Measurements from ENCODE around the gene SELENBP1. TPM values are rescaled to one million over a fixed set of nuclear protein-coding genes. Genes with fewer than 3 reads are reported as not detected.

Gene SELENBP1
- total and polyA plus RNA-seq, 9 of the 15 experiments (the other 6 are each of a cell fraction or from before 2014, with no cell fraction given) = 25.8 to 81.2 (median 47.1) TPM

DNA sequence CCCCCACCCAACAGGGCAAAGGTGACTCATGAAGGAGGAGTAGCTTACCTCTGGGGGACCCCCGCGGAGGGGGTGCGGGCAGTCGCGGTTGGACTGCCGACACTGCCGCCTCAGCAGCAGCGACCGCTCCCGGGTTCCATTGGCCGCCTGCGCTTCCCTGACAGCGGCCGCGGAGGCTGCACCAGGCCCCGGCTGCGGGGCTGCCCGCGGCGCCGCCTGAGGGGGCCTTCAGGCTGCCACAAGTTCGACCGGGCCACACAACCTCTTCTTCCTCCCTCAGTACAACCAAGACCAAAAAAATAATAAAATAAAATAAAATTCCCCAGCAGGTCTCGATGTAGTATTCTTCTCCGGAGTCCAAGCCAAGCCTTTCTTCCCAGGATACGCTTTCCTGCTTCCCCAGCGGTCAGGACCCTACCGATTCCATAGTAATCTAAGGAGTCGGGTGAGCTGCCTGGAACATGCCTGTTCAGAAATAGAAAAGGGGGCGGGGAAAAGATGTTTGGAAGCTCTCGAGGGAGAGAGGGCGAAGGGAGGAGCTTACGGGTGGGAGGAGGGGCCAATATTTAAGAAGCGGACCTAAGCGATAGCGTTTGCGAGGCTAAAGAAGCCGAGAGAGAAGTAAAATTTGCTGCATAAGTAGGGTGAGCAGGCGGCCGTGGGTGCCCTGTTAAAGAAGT lies 45.1 kb downstream of the SELENBP1 start, which contains the start of gene PI4KB (continued):
- TF ChIP-seq BRF1 (IDR thresholded peaks at IDR 0.05; ENCODE audit: borderline replicate concordance, extremely low read depth, insufficient read length) (no peak), ZKSCAN8 (CRISPR knock-in tag; IDR thresholded peaks at IDR 0.05) (no peak), PRPF4 (IDR thresholded peaks at IDR 0.05; ENCODE audit: insufficient read depth, low read depth, low read length, poor library complexity, severe bottlenecking) (no peak), TSC22D4 (tag; IDR thresholded peaks at IDR 0.05) (no peak), RHOXF2B (CRISPR knock-in tag; conservative IDR thresholded peaks at IDR 0.05) (no peak), L3MBTL2 (IDR thresholded peaks at IDR 0.05) (no peak), HCFC1 (IDR thresholded peaks at IDR 0.05; ENCODE audit: low read depth, low read length) (no peak), SRF (CRISPR knock-in tag; IDR thresholded peaks at IDR 0.05) (no peak; a peak in 1 of 4 replicates), RCOR1 (IDR thresholded peaks at IDR 0.05; ENCODE audit: borderline replicate concordance in 1 of 2, low read depth in 2 of 2, low read length in 2 of 2) (no peak), HSF4 (CRISPR knock-in tag; IDR thresholded peaks at IDR 0.05; ENCODE audit: borderline replicate concordance) (no peak), TAF9B (IDR thresholded peaks at IDR 0.05; ENCODE audit: partially characterized antibody) (peak; percentile 36), ZNF717 (CRISPR knock-in tag; IDR thresholded peaks at IDR 0.05) (no peak), BRCA1 (IDR thresholded peaks at IDR 0.05) (no peak), BRCA1 (CRISPR knock-in tag; IDR thresholded peaks at IDR 0.05) (no peak), CHCHD3 (CRISPR knock-in tag; IDR thresholded peaks at IDR 0.05) (no peak), FOXA1 (IDR thresholded peaks at IDR 0.05; ENCODE audit: borderline replicate concordance) (no peak), ZNF551 (CRISPR knock-in tag; IDR thresholded peaks at IDR 0.05) (no peak)
- TF ChIP-seq, protein P1, sequence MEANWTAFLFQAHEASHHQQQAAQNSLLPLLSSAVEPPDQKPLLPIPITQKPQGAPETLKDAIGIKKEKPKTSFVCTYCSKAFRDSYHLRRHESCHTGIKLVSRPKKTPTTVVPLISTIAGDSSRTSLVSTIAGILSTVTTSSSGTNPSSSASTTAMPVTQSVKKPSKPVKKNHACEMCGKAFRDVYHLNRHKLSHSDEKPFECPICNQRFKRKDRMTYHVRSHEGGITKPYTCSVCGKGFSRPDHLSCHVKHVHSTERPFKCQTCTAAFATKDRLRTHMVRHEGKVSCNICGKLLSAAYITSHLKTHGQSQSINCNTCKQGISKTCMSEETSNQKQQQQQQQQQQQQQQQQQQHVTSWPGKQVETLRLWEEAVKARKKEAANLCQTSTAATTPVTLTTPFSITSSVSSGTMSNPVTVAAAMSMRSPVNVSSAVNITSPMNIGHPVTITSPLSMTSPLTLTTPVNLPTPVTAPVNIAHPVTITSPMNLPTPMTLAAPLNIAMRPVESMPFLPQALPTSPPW (CRISPR knock-in tag; IDR thresholded peaks at IDR 0.05) = peak; percentile 33; the same call in 1 of the 2 replicates
- TF ChIP-seq, protein P2, sequence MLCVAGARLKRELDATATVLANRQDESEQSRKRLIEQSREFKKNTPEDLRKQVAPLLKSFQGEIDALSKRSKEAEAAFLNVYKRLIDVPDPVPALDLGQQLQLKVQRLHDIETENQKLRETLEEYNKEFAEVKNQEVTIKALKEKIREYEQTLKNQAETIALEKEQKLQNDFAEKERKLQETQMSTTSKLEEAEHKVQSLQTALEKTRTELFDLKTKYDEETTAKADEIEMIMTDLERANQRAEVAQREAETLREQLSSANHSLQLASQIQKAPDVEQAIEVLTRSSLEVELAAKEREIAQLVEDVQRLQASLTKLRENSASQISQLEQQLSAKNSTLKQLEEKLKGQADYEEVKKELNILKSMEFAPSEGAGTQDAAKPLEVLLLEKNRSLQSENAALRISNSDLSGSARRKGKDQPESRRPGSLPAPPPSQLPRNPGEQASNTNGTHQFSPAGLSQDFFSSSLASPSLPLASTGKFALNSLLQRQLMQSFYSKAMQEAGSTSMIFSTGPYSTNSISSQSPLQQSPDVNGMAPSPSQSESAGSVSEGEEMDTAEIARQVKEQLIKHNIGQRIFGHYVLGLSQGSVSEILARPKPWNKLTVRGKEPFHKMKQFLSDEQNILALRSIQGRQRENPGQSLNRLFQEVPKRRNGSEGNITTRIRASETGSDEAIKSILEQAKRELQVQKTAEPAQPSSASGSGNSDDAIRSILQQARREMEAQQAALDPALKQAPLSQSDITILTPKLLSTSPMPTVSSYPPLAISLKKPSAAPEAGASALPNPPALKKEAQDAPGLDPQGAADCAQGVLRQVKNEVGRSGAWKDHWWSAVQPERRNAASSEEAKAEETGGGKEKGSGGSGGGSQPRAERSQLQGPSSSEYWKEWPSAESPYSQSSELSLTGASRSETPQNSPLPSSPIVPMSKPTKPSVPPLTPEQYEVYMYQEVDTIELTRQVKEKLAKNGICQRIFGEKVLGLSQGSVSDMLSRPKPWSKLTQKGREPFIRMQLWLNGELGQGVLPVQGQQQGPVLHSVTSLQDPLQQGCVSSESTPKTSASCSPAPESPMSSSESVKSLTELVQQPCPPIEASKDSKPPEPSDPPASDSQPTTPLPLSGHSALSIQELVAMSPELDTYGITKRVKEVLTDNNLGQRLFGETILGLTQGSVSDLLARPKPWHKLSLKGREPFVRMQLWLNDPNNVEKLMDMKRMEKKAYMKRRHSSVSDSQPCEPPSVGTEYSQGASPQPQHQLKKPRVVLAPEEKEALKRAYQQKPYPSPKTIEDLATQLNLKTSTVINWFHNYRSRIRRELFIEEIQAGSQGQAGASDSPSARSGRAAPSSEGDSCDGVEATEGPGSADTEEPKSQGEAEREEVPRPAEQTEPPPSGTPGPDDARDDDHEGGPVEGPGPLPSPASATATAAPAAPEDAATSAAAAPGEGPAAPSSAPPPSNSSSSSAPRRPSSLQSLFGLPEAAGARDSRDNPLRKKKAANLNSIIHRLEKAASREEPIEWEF (CRISPR knock-in tag; IDR thresholded peaks at IDR 0.05) = no peak
- TF ChIP-seq, protein P3, sequence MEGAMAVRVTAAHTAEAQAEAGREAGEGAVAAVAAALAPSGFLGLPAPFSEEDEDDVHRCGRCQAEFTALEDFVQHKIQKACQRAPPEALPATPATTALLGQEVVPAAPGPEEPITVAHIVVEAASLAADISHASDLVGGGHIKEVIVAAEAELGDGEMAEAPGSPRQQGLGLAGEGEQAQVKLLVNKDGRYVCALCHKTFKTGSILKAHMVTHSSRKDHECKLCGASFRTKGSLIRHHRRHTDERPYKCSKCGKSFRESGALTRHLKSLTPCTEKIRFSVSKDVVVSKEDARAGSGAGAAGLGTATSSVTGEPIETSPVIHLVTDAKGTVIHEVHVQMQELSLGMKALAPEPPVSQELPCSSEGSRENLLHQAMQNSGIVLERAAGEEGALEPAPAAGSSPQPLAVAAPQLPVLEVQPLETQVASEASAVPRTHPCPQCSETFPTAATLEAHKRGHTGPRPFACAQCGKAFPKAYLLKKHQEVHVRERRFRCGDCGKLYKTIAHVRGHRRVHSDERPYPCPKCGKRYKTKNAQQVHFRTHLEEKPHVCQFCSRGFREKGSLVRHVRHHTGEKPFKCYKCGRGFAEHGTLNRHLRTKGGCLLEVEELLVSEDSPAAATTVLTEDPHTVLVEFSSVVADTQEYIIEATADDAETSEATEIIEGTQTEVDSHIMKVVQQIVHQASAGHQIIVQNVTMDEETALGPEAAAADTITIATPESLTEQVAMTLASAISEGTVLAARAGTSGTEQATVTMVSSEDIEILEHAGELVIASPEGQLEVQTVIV (CRISPR knock-in tag; IDR thresholded peaks at IDR 0.05; ENCODE audit: borderline replicate concordance) = no peak
